GM19035 (cell line): ENCODE measurements around the gene AGRN.

ENCODE experiments used
- ATAC-seq: cut with Tn5 transposase; IDR thresholded peaks from one replicate; pipeline ENCODE4 v1.9.1; 2021; ENCODE audit not compliant: unreplicated experiment

The AGRN gene

GRCh38 chr1:1034439-1034781, 14.5 kb downstream of the AGRN start:
- ATAC-seq = no peak

GRCh38 chr1:1035291-1035943, 15.5 kb downstream of the AGRN start:
- no peak for ATAC-seq

- no peak for ATAC-seq
Observed at GRCh38 chr1:1037366-1038327, 17.7 kb downstream of the AGRN start.

GRCh38 chr1:1038694-1039093, 18.8 kb downstream of the AGRN start:
- no peak for ATAC-seq

- no peak for ATAC-seq
Observed at GRCh38 chr1:1039145-1039910, 19.4 kb downstream of the AGRN start.

- ATAC-seq = peak; percentile 51
Observed at GRCh38 chr1:1040004-1040991, 20.4 kb downstream of the AGRN start.

GRCh38 chr1:1041092-1041523, 21.2 kb downstream of the AGRN start:
- no peak for ATAC-seq

- no peak for ATAC-seq
Observed at GRCh38 chr1:1041873-1042272, 22.0 kb downstream of the AGRN start.

GRCh38 chr1:1042835-1043234, 22.9 kb downstream of the AGRN start:
- no peak for ATAC-seq

- ATAC-seq = no peak
Observed at GRCh38 chr1:1043411-1043810, 23.5 kb downstream of the AGRN start.

GRCh38 chr1:1043921-1044320, 24.0 kb downstream of the AGRN start:
- ATAC-seq = no peak

GRCh38 chr1:1044455-1045078, 24.6 kb downstream of the AGRN start:
- no peak for ATAC-seq

- no peak for ATAC-seq
Observed at GRCh38 chr1:1045129-1045528, 25.2 kb downstream of the AGRN start.

GRCh38 chr1:1046243-1046642, 26.3 kb downstream of the AGRN start:
- ATAC-seq = no peak

- no peak for ATAC-seq
Observed at GRCh38 chr1:1046767-1047166, 26.8 kb downstream of the AGRN start.

- ATAC-seq = no peak
Observed at GRCh38 chr1:1047407-1047806, 27.5 kb downstream of the AGRN start.

- no peak for ATAC-seq
Observed at GRCh38 chr1:1047963-1048362, 28.0 kb downstream of the AGRN start.

- no peak for ATAC-seq
Observed at GRCh38 chr1:1048765-1049164, 28.8 kb downstream of the AGRN start.

GRCh38 chr1:1049318-1050165, 29.6 kb downstream of the AGRN start:
- ATAC-seq = no peak
